Activated CD4-positive, alpha-beta T cell treated with anti-CD3 and anti-CD28 coated beads, Interleukin-2, Interleukin-4, amounts not matched to agents 100 ng/mL and 50 ng/mL, durations not matched to agents 16 hours and 8 hours (primary cell): Measurements from ENCODE around the gene GNRHR.

Experiments used
- DNase-seq: peaks from one replicate; pipeline ENCODE4 v3.0.0-alpha.2; 2020; ENCODE audit warnings: low spot score

The GNRHR gene

GRCh38 chr4:67700116-67700737 is 54.0 kb downstream of the GNRHR start:
- peak; percentile 40 for DNase-seq

GRCh38 chr4:67699603-67700002 is 54.6 kb downstream of the GNRHR start:
- DNase-seq, result no peak

GRCh38 chr4:67697860-67698687 is 56.1 kb downstream of the GNRHR start:
- DNase-seq, result no peak

- no peak for DNase-seq
These were observed 58.1 kb downstream of the GNRHR start for GRCh38 chr4:67696061-67696460.

GRCh38 chr4:67694662-67695061 is 59.5 kb downstream of the GNRHR start:
- DNase-seq, result no peak

- DNase-seq, result no peak
These were observed 62.9 kb downstream of the GNRHR start for GRCh38 chr4:67691328-67691727.
